Measurements from ENCODE around the gene ZBTB47. TPM values are rescaled to one million over a fixed set of nuclear protein-coding genes. Genes with fewer than 3 reads are reported as not detected.
A peak's percentile ranks its signal among the peaks of the same experiment; 100 is the strongest.

ZBTB47 gene
- 15.9 TPM for polyA plus RNA-seq (2013, experiment 1 of 2; ENCODE audit: insufficient read length)
- polyA plus RNA-seq (2013, experiment 2 of 2; ENCODE audit: insufficient read length): 17.2 TPM

- DNase-seq: no peak
These were observed at the start of gene ZBTB47 for GRCh38 chr3:42653560-42654330. ZBTB47 (plus strand) TSS chr3:42653697; CDS start chr3:42658356, 4,659 bp downstream.

GRCh38 chr3:42605546-42606173, 47.8 kb upstream of the ZBTB47 start:
- DNase-seq: no peak

DNA sequence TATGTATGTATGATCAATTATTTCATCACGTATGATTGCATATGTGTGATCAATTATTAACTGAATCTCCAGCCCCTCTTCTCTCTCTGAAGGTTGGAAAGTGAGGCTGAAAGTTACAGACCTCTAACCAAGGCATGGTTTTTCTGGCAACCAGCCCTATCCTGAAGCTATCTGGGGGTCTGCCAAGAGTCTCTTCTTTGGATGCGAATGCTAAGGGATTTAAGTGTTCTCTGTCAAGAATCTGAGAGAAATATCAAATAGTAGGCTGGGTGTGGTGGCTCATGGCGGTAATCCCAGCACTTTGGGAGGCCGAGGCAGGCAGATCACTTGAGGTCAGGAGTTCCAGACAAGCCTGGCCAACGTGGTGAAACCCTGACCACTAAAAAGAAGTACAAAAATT, 44.9 kb upstream of the ZBTB47 start:
- no peak for DNase-seq

DNA sequence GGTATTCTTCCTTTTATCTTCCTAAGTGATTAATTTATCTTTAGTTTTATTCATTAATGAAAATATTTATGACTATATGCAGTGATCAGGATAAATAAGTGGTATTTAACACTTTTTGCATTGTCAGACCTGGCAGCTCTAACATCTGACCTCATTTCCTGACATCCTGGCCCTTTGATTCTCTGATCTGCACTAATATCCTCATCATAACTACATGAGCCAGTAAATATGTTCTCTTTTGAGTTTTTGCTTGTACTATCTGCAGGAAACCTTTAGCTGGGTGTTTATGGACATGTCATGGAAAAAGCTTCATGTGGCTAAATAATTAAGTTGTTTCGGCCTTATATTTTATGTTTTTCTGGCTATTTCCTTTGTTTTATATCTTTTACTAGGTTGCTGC, 42.5 kb upstream of the ZBTB47 start:
- no peak for DNase-seq

DNA sequence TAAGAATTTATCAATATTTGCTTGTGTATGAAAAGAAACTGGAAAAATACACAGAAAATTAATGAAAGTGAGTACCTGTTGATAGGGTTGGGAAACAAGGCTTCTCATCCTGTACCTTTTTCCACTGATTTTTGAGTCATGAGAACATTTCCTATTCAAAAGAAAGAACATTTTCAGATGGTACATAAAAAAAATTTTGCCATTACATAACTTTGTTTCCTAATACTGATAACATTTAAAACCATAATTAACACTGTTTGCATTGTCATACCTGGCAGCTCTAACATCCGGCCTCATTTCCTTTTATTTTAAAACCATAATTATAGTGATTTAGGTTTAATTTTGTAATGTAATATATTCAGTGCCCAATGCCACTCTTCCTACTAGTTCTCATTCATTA, 41.3 kb upstream of the ZBTB47 start:
- no peak for DNase-seq

GRCh38 chr3:42612928-42613327, 40.6 kb upstream of the ZBTB47 start:
- no peak for DNase-seq

GRCh38 chr3:42613462-42613861, 40.0 kb upstream of the ZBTB47 start:
- DNase-seq: no peak

DNA sequence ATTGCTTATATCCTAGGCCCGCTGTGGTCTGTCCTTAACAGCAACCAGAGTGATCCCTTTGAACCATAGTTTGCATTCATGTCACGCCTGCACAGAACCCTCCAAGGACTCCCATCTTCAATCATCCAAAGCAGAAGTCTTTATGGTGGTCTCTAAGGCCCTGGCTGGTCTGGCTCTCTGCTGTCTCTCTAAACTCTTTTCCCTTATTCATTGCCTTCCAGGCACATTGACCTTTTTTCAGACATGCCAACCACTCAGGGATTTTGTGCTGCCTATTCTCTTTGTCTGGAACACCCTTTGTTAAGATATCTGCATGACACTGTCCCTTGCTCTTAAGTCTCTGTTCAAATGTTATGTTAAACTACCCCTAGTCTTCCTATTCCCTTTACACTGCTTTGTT, 21.9 kb upstream of the ZBTB47 start:
- no peak for DNase-seq

DNA sequence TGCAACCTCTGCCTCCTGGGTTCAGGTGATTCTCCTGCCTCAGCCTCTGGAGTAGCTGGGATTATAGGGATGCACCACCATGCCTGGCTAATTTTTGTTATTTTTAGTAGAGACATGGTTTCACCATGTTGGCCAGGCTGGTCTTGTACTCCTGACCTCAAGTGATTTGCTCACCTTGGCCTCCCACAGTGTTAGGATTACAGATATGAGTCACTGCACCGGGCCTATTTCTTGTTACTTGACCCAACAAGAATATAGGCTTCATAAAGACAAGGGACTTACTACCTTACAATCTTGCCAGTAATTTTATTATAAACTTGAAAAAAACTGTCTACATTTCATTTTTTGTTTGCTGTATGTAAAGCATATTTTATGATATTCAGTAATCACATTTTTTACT, 21.4 kb upstream of the ZBTB47 start:
- DNase-seq: no peak

DNA sequence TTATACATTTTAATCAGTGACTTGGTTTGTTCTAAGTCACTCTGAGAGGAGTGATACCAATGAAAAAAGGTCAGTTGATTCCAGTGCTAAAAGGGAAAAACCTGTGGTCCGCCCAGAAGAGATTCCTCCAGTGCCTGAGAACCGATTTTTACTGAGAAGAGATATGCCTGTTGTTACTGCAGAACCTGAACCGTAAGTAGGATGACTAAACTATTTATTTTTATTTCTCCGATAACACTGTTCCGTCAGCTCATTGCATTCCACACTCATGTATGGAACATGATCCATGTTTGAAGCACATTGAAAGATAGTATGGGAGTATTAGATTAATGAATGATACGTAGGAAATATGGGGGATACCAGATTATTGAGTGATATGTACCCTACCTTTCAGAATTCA, 20.0 kb upstream of the ZBTB47 start:
- no peak for DNase-seq

GRCh38 chr3:42635111-42635510, 18.4 kb upstream of the ZBTB47 start:
- DNase-seq: no peak

DNA sequence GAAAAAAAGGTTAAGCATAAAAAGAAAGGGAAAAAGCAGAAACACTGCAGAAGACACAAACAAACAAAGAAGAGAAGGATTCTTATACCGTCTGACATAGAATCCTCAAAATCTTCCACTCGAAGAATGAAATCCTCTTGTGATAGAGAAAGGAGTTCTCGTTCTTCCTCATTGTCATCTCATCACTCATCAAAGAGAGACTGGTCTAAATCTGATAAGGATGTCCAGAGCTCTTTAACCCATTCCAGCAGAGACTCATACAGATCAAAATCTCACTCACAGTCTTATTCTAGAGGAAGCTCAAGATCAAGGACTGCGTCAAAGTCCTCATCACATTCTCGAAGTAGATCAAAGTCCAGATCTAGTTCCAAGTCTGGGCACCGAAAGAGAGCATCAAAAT, 16.5 kb upstream of the ZBTB47 start:
- no peak for DNase-seq

- DNase-seq: no peak
These were observed 15.1 kb upstream of the ZBTB47 start for GRCh38 chr3:42638339-42638842.

GRCh38 chr3:42639192-42639591, 14.3 kb upstream of the ZBTB47 start:
- DNase-seq: no peak

GRCh38 chr3:42640129-42640528, 13.4 kb upstream of the ZBTB47 start:
- no peak for DNase-seq

DNA sequence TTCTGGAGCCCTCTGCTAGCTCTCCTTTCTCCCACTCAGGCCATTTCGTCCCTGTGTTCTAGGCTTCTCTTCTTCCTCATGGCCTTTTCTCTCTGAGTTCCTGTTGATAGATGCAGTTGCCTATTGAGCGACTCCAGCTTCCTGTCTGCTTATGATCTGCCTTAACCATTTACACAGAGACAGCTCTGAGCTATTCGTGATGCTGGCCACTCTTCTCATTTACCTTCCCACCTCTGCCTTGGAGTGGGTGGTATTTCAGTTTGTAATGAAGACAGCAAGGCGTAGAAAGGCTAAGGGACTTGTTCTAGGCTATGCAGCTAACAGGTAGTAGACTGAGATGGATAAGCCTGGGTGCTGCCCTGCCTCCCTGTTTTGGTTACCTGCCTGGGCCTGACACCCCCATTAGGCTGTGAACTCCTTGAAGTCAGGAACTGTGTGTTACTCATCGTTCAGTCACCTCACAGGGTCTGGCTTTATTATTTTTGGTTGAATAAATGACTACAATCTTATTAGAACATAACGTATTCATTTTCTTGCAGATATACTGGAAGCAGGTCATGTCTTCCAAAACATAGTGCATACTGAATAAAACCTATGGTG, 12.6 kb upstream of the ZBTB47 start:
- no peak for DNase-seq

- no peak for DNase-seq
These were observed 5.6 kb upstream of the ZBTB47 start for GRCh38 chr3:42647821-42648459.

DNA sequence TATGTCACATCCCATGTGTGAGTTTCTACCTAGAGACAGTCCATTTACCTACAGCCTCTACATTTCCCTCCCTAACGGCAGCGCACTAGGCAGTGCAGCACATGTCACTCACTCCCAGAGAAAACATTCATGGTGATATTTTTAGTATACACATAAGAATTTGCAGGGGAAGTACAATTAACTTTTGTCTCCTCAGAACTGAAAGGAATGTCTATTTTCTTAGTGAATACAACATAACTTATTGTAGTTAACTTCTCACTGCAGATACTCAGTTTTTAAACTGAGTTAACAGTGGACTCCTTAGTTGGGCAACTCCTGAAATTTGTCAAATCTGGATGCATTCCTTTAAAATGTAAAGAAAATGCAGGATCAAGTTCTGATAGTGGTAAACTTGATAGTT, 4.5 kb upstream of the ZBTB47 start:
- no peak for DNase-seq

- no peak for DNase-seq
These were observed 3.7 kb upstream of the ZBTB47 start for GRCh38 chr3:42649783-42650182.

- DNase-seq: peak; percentile 62
These were observed 2.0 kb upstream of the ZBTB47 start for GRCh38 chr3:42651248-42652091.

- DNase-seq: no peak
These were observed 1.3 kb upstream of the ZBTB47 start for GRCh38 chr3:42652251-42652610.

GRCh38 chr3:42652611-42653302, 740 bp upstream of the ZBTB47 start:
- DNase-seq: peak; percentile 65

Measured in fibroblast of skin of abdomen (primary cell).